CD8-positive, alpha-beta memory T cell (primary cell): ENCODE measurements around the gene RERE. TPM values are rescaled to one million over a fixed set of nuclear protein-coding genes. Genes with fewer than 3 reads are reported as not detected.

Experiments
- CTCF ChIA-PET: fragments of 350-600 bp; sonication (Branson Sonifier 250); formaldehyde crosslinking; loops from one replicate; lab custom pipeline; 2021; ENCODE audit warnings: antibody characterized with exemption; lab: Charles Lee
- POLR2A ChIA-PET: fragments of 350-600 bp; sonication (Branson Sonifier 250); formaldehyde crosslinking; loops from one replicate; lab custom pipeline; 2021; ENCODE audit warnings: antibody characterized with exemption; lab: Charles Lee
- DNase-seq, 5 donors: peaks; one replicate each; pipeline versions ENCODE4 v3.0.0 to v3.0.0-alpha.2; 2020 to 2022; ENCODE audit warnings: mixed read lengths in 1 of 5
- H3K27ac ChIP-seq: one replicate; pipeline ENCODE4 v1.7.0; 2013; ENCODE audit warnings: low read depth, mild to moderate bottlenecking, low read length, moderate library complexity
- H3K27me3 ChIP-seq: 2 replicates; pipeline ENCODE4 v1.7.0; 2013; ENCODE audit warnings: low read length, mild to moderate bottlenecking; ENCODE audit not compliant: insufficient read depth, poor library complexity, severe bottlenecking
- H3K36me3 ChIP-seq: 2 replicates; pipeline ENCODE4 v1.7.0; 2013; ENCODE audit warnings: mild to moderate bottlenecking, low read length, moderate library complexity; ENCODE audit not compliant: insufficient read depth
- H3K4me1 ChIP-seq: 2 replicates; pipeline ENCODE4 v1.7.0; 2013; ENCODE audit warnings: mild to moderate bottlenecking, low read length, moderate library complexity; ENCODE audit not compliant: insufficient read depth
- H3K4me3 ChIP-seq: 2 replicates; pipeline ENCODE4 v1.7.0; 2013; ENCODE audit warnings: mild to moderate bottlenecking, low read length
- H3K9me3 ChIP-seq: 2 replicates; pipeline ENCODE4 v1.7.0; 2013; ENCODE audit warnings: mild to moderate bottlenecking, low read length
- H3K27ac Mint-ChIP-seq, 8 donors: one replicate each; pipeline ENCODE4 v1.8.0; 2020 to 2021; ENCODE audit warnings: mixed read lengths in 8 of 8, mild to moderate bottlenecking in 6 of 8, inconsistent platforms in 3 of 8, moderate library complexity in 3 of 8
- H3K27me3 Mint-ChIP-seq, 2 donors: one replicate each; pipeline ENCODE4 v1.8.0; 2020 to 2021; ENCODE audit warnings: mixed read lengths in 2 of 2, mild to moderate bottlenecking in 1 of 2, moderate library complexity in 1 of 2
- H3K36me3 Mint-ChIP-seq, 3 donors: one replicate each; pipeline ENCODE4 v1.8.0; 2020 to 2021; ENCODE audit warnings: mixed read lengths in 3 of 3, inconsistent platforms in 1 of 3, mild to moderate bottlenecking in 1 of 3
- H3K4me1 Mint-ChIP-seq, 3 donors: one replicate each; pipeline ENCODE4 v1.8.0; 2020 to 2021; ENCODE audit warnings: mixed read lengths in 3 of 3, inconsistent platforms in 1 of 3, mild to moderate bottlenecking in 1 of 3
- H3K4me3 Mint-ChIP-seq, 7 donors: one replicate each; pipeline ENCODE4 v1.8.0; 2020 to 2021; ENCODE audit warnings: mixed read lengths in 7 of 7, mild to moderate bottlenecking in 6 of 7, moderate library complexity in 4 of 7, inconsistent platforms in 2 of 7
- H3K9me3 Mint-ChIP-seq, 5 donors: one replicate each; pipeline ENCODE4 v1.8.0; 2020 to 2022; ENCODE audit warnings: mixed read lengths in 5 of 5, mild to moderate bottlenecking in 3 of 5, moderate library complexity in 2 of 5, inconsistent platforms in 1 of 5
- polyA plus RNA-seq: library from polyadenylated mRNA; unstranded; fragments of 300-500 nt; fragmentation: Illumina TruSeq; gene quantifications from one replicate; pipeline ENCODE4 v1.2.3, GENCODE V29; 2021
- total RNA-seq, 2 experiments: library from RNA; stranded (reverse); gene quantifications; one replicate each; pipeline ENCODE4 v1.2.3, GENCODE V29; 2021

Gene RERE
- total and polyA plus RNA-seq, 3 experiments from 2014 or later: 10.9 to 39.2 (median 37.9) TPM

DNA sequence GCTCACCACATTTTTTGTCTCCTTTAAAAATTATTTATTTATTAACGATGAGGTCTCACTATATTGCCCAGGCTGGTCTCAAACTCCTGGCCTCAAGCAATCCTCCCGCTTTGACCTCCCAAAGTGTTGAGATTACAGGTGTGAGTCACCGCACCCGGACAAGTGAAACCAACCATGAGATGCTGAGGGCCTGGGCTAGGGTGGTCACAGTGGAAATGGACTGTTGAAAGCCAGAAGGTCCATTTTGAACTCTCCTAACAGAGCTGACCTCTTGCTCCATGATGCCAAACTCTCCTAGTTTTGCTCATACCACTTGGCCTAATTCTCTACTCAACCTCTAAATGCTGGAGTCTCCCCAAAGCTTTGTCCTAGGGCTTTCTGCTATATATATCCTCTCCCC is 390.4 kb downstream of the RERE start:
- Histone ChIP-seq H3K27me3 (no peaks in the 10 kb centered on the region), H3K36me3 (no peaks in the 10 kb centered on the region), H3K4me1 (peaks cover 78% of the 10 kb centered on the region), H3K9me3 (no peaks in the 10 kb centered on the region), H3K27ac (no peak overlapping the region), H3K4me3 (peak overlapping the region; percentile 10)
- H3K4me1 Mint-ChIP-seq: peaks cover 72 to 77% (median 77%) of the 10 kb centered on the region in 3 donors
- no peaks in the 10 kb centered on the region for H3K27me3 Mint-ChIP-seq
- CTCF ChIA-PET: interaction anchor here (1.0 kb wide), 1 partner anchor 18 kb away, joined by 3 read pairs; no protein-coding TSS in a partner anchor
- no peaks in the 10 kb centered on the region for H3K9me3 Mint-ChIP-seq
- H3K27ac Mint-ChIP-seq: peak overlapping the region; percentile 40 to 95 (median 84)
- H3K36me3 Mint-ChIP-seq: peaks cover 0 to 3% (median 2%) of the 10 kb centered on the region in 3 donors
- DNase-seq: no peak
- POLR2A ChIA-PET: no interaction called here
- H3K4me3 Mint-ChIP-seq: peak overlapping the region; percentile 54 to 78 (median 62)

DNA sequence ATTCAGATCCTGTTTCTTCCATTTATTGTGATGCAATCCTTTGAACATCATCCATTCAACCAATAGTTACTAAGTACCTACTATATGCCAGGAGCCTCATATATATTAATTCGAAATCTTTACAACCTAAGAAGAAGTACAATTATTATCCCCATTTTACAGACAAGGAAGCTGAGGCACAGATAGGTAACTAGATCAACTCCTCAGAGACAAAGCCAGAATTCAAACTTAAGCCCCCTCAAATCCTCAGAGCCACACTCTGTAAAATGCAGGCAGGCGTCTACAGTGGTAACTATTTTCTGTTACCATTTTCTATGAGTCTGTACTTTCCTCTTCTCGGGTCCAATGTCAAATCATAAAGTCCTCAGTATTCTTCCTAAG is 391.7 kb downstream of the RERE start:
- no peak overlapping the region for H3K4me3 ChIP-seq
- Mint-ChIP-seq H3K27me3 (no peaks in the 10 kb centered on the region), H3K27ac (peak overlapping the region in 4 of 8 donors; percentile 55 to 89 (median 76)), H3K9me3 (no peaks in the 10 kb centered on the region), H3K4me3 (peak overlapping the region in 4 of 7 donors; percentile 16 to 95 (median 67)), H3K36me3 (peaks cover 0 to 3% (median 2%) of the 10 kb centered on the region in 3 donors), H3K4me1 (peaks cover 61 to 65% (median 64%) of the 10 kb centered on the region in 3 donors)
- ChIA-PET CTCF (no interaction called here), POLR2A (interaction anchor here (0.6 to 0.7 kb wide), 2 partner anchors 52 to 241 kb away, joined by 3 to 4 read pairs; no protein-coding TSS in a partner anchor)
- no peak for DNase-seq
- H3K4me1 ChIP-seq: peaks cover 75% of the 10 kb centered on the region
- no peaks in the 10 kb centered on the region for H3K36me3 ChIP-seq
- H3K9me3 ChIP-seq: no peaks in the 10 kb centered on the region
- H3K27me3 ChIP-seq: no peaks in the 10 kb centered on the region
- H3K27ac ChIP-seq: no peak overlapping the region

DNA sequence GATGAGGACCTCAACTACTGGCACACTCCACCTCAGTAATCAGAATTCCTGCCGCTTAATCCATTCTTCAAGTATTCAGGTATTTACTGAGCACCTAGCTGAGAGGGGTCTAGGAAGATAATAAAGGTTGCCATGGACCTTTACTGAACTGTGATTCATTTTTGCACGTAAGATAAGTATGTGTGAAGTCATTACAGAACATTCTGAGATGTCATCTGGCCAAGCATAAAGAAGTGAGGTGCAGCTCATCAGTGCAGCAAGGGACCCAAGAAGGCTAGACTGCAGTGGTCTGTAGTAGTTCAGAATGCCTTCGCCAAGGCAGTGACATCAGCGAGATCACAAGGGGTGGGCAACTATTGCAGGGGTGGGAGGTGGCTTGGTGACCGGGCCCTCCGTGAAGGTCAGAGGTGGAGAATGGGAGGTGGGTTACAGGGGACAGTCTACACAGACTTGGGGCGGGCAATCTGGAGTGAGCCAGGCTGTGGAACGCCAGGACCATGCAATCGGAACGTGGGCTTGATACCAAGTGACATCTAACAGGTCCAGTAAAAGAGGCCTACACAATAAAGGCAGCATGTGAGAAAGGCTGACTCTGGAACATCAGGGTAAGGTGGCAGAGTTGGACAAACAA is 392.2 kb downstream of the RERE start:
- H3K27me3 ChIP-seq: no peaks in the 10 kb centered on the region
- peak overlapping the region; percentile 60 for H3K4me3 ChIP-seq
- peak overlapping the region in 7 of 8 donors; percentile 74 to 96 (median 93) for H3K27ac Mint-ChIP-seq
- H3K9me3 ChIP-seq: no peaks in the 10 kb centered on the region
- CTCF ChIA-PET: interaction anchor here (0.8 to 1.4 kb wide), 3 partner anchors 16 to 44 kb away, joined by 3 to 4 read pairs (median 3); no protein-coding TSS in a partner anchor
- no peak for DNase-seq
- H3K4me1 Mint-ChIP-seq: peaks cover 56 to 60% (median 59%) of the 10 kb centered on the region in 3 donors
- H3K27me3 Mint-ChIP-seq: no peaks in the 10 kb centered on the region
- no peak overlapping the region for H3K27ac ChIP-seq
- peak overlapping the region; percentile 16 to 95 (median 92) for H3K4me3 Mint-ChIP-seq
- H3K9me3 Mint-ChIP-seq: no peaks in the 10 kb centered on the region
- peaks cover 74% of the 10 kb centered on the region for H3K4me1 ChIP-seq
- POLR2A ChIA-PET: interaction anchor here (1.1 kb wide), 1 partner anchor 100 kb away, joined by 4 read pairs; no protein-coding TSS in a partner anchor
- peaks cover 0 to 3% (median 2%) of the 10 kb centered on the region in 3 donors for H3K36me3 Mint-ChIP-seq
- no peaks in the 10 kb centered on the region for H3K36me3 ChIP-seq

DNA sequence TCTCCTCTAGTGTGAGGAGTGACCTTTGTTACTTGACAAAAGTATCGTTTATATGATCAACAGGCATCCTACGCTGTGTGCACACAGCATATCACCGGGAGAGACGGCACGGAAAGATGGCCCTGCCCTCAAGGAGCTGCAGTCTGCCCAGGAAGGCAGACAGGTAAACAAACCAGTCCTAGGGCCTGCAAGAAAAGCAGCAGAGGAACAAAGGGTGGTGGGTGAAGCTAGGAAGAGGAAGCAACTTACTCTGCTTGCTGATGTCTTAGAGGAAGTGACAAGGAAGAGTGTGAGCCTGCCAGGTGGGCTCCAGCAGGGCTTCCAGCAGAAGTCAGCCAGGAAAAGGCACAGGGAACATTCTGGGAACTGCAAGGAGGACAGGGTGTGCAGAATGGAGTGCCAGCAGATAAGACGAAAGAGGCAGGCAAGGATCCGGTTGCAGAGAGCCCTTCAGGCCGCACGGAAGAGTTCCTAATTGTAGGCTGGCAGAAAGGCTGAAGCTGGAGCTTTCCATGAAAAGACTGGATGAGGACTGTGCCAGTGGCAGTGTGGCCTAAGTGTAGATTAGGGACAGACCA is 392.8 kb downstream of the RERE start:
- Histone ChIP-seq H3K4me1 (peaks cover 74% of the 10 kb centered on the region), H3K27me3 (no peaks in the 10 kb centered on the region), H3K36me3 (no peaks in the 10 kb centered on the region), H3K27ac (peak overlapping the region; percentile 51), H3K9me3 (no peaks in the 10 kb centered on the region), H3K4me3 (peak overlapping the region; percentile 60)
- peak; percentile 10 to 70 (median 62) for DNase-seq
- Mint-ChIP-seq H3K36me3 (peaks cover 0 to 3% (median 2%) of the 10 kb centered on the region in 3 donors), H3K9me3 (no peaks in the 10 kb centered on the region), H3K4me1 (peaks cover 50 to 53% (median 53%) of the 10 kb centered on the region in 3 donors), H3K27me3 (no peaks in the 10 kb centered on the region), H3K27ac (peak overlapping the region; percentile 79 to 96 (median 94)), H3K4me3 (peak overlapping the region; percentile 92 to 97 (median 93))
- CTCF ChIA-PET: interaction anchor here (0.8 to 1.4 kb wide), 3 partner anchors 15 to 44 kb away, joined by 3 to 4 read pairs (median 3); no protein-coding TSS in a partner anchor
- POLR2A ChIA-PET: interaction anchor here (1.1 kb wide), 1 partner anchor 101 kb away, joined by 4 read pairs; no protein-coding TSS in a partner anchor

DNA sequence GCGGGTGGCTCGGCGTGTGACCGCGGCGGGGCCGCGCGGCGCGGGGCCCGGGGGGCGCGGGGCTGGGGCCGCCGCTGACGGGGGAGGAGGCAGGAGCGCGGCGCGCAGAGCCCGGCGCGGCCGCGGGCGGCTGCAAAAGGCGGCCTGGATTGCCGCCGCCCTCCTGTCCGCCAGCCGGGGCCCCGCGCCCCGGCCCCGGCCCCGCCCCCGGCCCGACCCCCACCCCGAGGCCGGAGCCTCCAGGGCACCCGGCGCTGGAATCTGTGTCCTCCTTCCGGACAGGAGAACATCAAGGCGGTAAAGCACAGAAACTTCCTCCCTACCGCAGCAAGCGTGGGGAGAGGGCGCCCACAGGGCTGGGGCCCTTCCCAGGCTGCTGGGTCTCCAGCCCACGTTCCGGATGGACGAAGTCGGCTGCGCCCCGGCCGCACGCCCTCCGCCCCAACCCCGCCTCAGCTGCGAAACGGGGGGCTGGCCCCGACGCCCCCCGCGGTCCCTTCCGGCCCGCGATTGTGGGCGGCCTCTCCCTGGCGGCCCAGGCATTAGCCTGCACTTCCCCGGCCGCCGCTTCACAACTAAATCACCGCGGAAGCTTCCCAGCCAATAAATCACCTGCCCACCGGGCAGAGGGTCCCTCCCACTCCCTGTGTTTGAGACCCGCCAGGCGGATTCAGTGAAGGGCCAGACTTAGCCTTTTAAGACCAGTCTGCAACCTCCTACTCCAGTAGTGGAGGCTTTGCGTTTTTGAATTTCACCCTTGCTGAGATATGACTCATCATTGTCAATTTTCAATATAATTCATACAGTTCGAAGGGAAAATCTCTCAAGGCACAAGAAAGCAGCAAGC is 393.5 kb downstream of the RERE start:
- Mint-ChIP-seq H3K27me3 (no peaks in the 10 kb centered on the region), H3K36me3 (peaks cover 0 to 3% (median 2%) of the 10 kb centered on the region in 3 donors), H3K4me1 (peaks cover 44 to 46% (median 46%) of the 10 kb centered on the region in 3 donors), H3K9me3 (no peaks in the 10 kb centered on the region), H3K27ac (peak overlapping the region; percentile 79 to 96 (median 94)), H3K4me3 (peak overlapping the region; percentile 92 to 97 (median 93))
- H3K9me3 ChIP-seq: no peaks in the 10 kb centered on the region
- no peaks in the 10 kb centered on the region for H3K36me3 ChIP-seq
- peaks cover 76% of the 10 kb centered on the region for H3K4me1 ChIP-seq
- peak; percentile 33 to 73 (median 52) for DNase-seq
- POLR2A ChIA-PET: interaction anchor here (1.0 to 1.1 kb wide), 2 partner anchors 27 to 101 kb away, joined by 3 to 4 read pairs; no protein-coding TSS in a partner anchor
- peak overlapping the region; percentile 75 for H3K27ac ChIP-seq
- CTCF ChIA-PET: interaction anchor here (0.8 to 1.4 kb wide), 3 partner anchors 14 to 45 kb away, joined by 3 to 4 read pairs (median 3); no protein-coding TSS in a partner anchor
- H3K27me3 ChIP-seq: no peaks in the 10 kb centered on the region
- H3K4me3 ChIP-seq: peak overlapping the region; percentile 60

DNA sequence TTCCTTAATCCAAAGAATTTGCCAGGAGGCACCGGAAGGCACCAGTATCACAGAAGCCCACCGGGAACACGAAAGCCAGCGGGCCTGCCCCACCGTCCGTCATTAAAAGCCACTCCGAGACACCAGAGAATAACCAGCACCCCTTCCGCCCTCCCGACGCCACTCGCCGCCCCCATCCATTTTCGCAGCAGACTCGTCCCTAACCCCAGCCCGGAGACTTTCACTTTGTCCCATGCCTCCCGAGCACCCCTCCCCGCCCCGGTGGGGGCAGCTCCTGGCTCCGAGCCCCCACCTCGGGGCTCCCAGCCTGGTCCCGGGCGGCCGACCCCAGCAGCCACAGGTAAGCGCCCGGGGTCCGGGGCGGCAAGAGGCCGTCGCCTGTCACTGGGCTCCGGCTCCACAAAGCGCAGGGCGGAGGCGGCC is 394.2 kb downstream of the RERE start:
- peak; percentile 22 to 61 (median 34) for DNase-seq
- H3K9me3 ChIP-seq: no peaks in the 10 kb centered on the region
- Mint-ChIP-seq H3K9me3 (no peaks in the 10 kb centered on the region), H3K4me3 (no peak overlapping the region), H3K36me3 (peaks cover 0 to 7% (median 5%) of the 10 kb centered on the region in 3 donors), H3K4me1 (peaks cover 39 to 42% (median 42%) of the 10 kb centered on the region in 3 donors), H3K27me3 (no peaks in the 10 kb centered on the region), H3K27ac (no peak overlapping the region)
- peak overlapping the region; percentile 93 for H3K4me3 ChIP-seq
- H3K4me1 ChIP-seq: peaks cover 76% of the 10 kb centered on the region
- peak overlapping the region; percentile 75 for H3K27ac ChIP-seq
- ChIA-PET POLR2A (interaction anchor here (1.0 to 1.2 kb wide), 2 partner anchors 26 to 103 kb away, joined by 3 to 4 read pairs; no protein-coding TSS in a partner anchor), CTCF (no interaction called here)
- H3K27me3 ChIP-seq: no peaks in the 10 kb centered on the region
- peaks cover 4% of the 10 kb centered on the region for H3K36me3 ChIP-seq

DNA sequence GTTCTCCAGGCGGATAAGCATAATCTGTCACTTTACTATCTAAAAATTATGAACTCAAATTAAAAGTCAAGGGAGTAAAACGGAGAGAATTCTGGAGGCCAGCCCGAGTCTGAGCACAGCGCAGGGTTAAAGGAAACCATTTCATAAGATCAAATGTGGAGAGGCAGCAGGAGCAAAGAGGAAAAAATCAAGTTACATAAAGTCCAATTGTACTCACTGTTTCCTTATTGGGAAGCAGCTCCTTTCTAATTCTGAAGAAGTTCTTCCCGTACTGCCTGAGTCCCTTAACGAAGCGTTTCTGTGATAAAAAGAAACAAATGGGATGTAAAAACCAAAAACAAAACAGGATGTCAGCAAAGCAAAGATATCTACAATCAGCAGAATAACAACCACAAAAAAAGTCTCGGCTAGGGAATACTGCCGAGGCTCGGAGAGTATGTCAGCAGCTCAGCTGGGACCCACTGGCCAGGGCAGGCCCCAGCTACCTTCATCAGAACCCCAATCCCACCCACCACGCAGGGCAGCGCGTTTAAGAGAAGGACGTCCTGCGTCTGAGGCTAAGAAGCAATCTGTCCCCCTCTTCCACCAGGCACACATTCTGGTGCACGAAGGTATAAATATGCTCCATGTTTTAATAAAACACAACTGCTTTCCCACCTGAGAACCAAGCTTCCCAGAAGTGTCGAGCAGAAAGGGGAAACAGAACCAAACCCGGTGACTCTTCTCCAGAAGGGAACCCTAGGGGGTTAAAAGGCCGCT is 394.8 kb downstream of the RERE start:
- DNase-seq: peak in 1 of 5 donors; percentile 24
- Histone ChIP-seq H3K27me3 (no peaks in the 10 kb centered on the region), H3K4me3 (peak overlapping the region; percentile 93), H3K36me3 (peaks cover 10% of the 10 kb centered on the region), H3K9me3 (no peaks in the 10 kb centered on the region), H3K4me1 (peaks cover 76% of the 10 kb centered on the region), H3K27ac (peak overlapping the region; percentile 75)
- ChIA-PET CTCF (no interaction called here), POLR2A (interaction anchor here (1.0 to 1.2 kb wide), 2 partner anchors 25 to 104 kb away, joined by 3 to 4 read pairs; no protein-coding TSS in a partner anchor)
- peaks cover 34 to 36% (median 36%) of the 10 kb centered on the region in 3 donors for H3K4me1 Mint-ChIP-seq
- H3K9me3 Mint-ChIP-seq: no peaks in the 10 kb centered on the region
- H3K36me3 Mint-ChIP-seq: peaks cover 0 to 13% (median 10%) of the 10 kb centered on the region in 3 donors
- no peak overlapping the region for H3K27ac Mint-ChIP-seq
- no peak overlapping the region for H3K4me3 Mint-ChIP-seq
- H3K27me3 Mint-ChIP-seq: no peaks in the 10 kb centered on the region
